GM12891 (cell line): Measurements from ENCODE around the gene CLIC5.

Experiments used
- DNase-seq: peaks from one replicate; pipeline ENCODE4 v3.0.0; 2011; ENCODE audit warnings: low spot score; ENCODE audit not compliant: insufficient read length
- FAIRE-seq: peaks from 2 replicates; lab custom pipeline; 2011; peaks lifted over from hg19 to GRCh38; lab: Jason Lieb, UNC
- PAX5 ChIP-seq: IDR thresholded peaks from 2 replicates; pipeline ENCODE4 v1.6.1; 2011; ENCODE audit warnings: low read length, moderate library complexity, mild to moderate bottlenecking; ENCODE audit not compliant: insufficient read depth, severe bottlenecking
- POLR2A ChIP-seq: IDR thresholded peaks from 2 replicates; pipeline ENCODE4 v1.6.1; 2011; ENCODE audit warnings: low read depth, low read length, control low read depth
- POLR2AphosphoS5 ChIP-seq: IDR thresholded peaks from 2 replicates; pipeline ENCODE4 v1.6.1; 2011; ENCODE audit warnings: low read depth, low read length, control low read depth
- POU2F2 ChIP-seq: IDR thresholded peaks from 2 replicates; pipeline ENCODE4 v1.6.1; 2011; ENCODE audit warnings: low read depth, mild to moderate bottlenecking, control low read depth, low read length, moderate library complexity
- SPI1 ChIP-seq: IDR thresholded peaks from 2 replicates; pipeline ENCODE4 v1.6.1; 2011; ENCODE audit warnings: low read depth, low read length, control low read depth
- TAF1 ChIP-seq: IDR thresholded peaks from 2 replicates; pipeline ENCODE4 v1.6.1; 2011; ENCODE audit warnings: low read depth, low read length, control low read depth

Gene CLIC5

GRCh38 chr6:46000905-46001304, 14.8 kb downstream of the CLIC5 start:
- DNase-seq (no peak), FAIRE-seq (no peak)
- TF ChIP-seq POU2F2: no peak
- no peak for TF ChIP-seq POLR2A
- no peak for TF ChIP-seq PAX5
- no peak for TF ChIP-seq SPI1
- TF ChIP-seq POLR2AphosphoS5: no peak
- TF ChIP-seq TAF1: no peak

GRCh38 chr6:45998524-45998923, 17.1 kb downstream of the CLIC5 start:
- TF ChIP-seq TAF1 (no peak), POLR2A (no peak), POU2F2 (no peak), POLR2AphosphoS5 (no peak), SPI1 (no peak), PAX5 (no peak)
- DNase-seq (no peak), FAIRE-seq (no peak)

- TF ChIP-seq TAF1 (no peak), SPI1 (no peak), PAX5 (no peak), POU2F2 (no peak), POLR2A (no peak), POLR2AphosphoS5 (no peak)
- FAIRE-seq (no peak), DNase-seq (no peak)
Observed at GRCh38 chr6:45997875-45998506, 17.7 kb downstream of the CLIC5 start.

GRCh38 chr6:45991189-45991588, 24.5 kb downstream of the CLIC5 start:
- FAIRE-seq (no peak), DNase-seq (no peak)
- TF ChIP-seq POLR2AphosphoS5 (no peak), PAX5 (no peak), POLR2A (no peak), TAF1 (no peak), SPI1 (no peak), POU2F2 (no peak)

DNA sequence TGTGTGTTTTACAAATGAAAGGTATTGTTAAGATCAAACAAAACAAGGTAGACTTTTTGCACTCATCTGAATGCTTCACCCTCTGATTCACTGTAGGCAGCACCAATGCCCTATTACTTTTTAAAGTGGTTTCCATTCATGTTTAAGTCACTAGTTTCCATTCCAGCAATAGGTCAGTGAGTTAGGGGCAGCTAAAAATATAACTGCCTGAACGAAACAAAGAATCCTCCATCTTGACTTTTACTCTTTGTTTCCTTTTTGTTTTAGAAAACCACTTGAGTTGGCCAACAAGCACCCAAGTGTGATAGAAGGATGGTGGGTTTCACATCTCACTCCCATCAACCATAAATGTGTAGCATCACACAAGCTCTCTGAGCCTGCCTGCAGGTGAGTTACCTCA, 25.5 kb downstream of the CLIC5 start:
- DNase-seq (no peak), FAIRE-seq (no peak)
- TF ChIP-seq POLR2A (no peak), POLR2AphosphoS5 (no peak), TAF1 (no peak), PAX5 (no peak), POU2F2 (no peak), SPI1 (no peak)

- FAIRE-seq: no peak
- DNase-seq: no peak
Observed at GRCh38 chr6:45988635-45989034, 27.0 kb downstream of the CLIC5 start.

DNA sequence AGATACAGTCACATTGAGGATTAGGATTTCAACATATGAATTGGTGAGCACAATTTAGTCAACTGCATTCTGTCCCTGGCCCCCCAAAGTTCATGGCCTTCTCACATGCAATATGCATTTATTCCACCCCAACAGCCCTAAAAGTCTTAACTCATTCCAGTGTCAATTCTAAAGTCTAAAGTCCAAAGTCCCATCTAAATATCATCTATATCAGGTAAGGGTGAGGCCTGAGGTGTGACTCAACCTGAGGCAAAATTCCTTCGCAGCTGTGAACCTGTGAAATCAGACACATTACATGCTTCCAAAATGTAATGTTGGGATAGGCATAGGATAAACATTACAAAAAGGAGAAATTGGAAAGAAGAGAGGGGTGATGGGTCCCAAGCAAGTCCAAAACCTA, 27.8 kb downstream of the CLIC5 start:
- no peak for TF ChIP-seq POU2F2
- no peak for TF ChIP-seq POLR2A
- TF ChIP-seq PAX5: no peak
- no peak for TF ChIP-seq SPI1
- no peak for TF ChIP-seq POLR2AphosphoS5
- no peak for TF ChIP-seq TAF1
- DNase-seq (no peak), FAIRE-seq (no peak)

More at GRCh38 chr6:45988635-45989034, 27.0 kb downstream of the CLIC5 start:
- TF ChIP-seq PAX5 (no peak), SPI1 (no peak), POU2F2 (no peak), POLR2A (no peak), TAF1 (no peak), POLR2AphosphoS5 (no peak)

- no peak for TF ChIP-seq TAF1
- no peak for TF ChIP-seq POLR2AphosphoS5
- TF ChIP-seq POU2F2: no peak
- TF ChIP-seq POLR2A: no peak
- no peak for TF ChIP-seq PAX5
- TF ChIP-seq SPI1: no peak
- FAIRE-seq (no peak), DNase-seq (no peak)
Observed at GRCh38 chr6:45986746-45987274, 28.9 kb downstream of the CLIC5 start.

GRCh38 chr6:45984788-45985425, 30.8 kb downstream of the CLIC5 start:
- FAIRE-seq: no peak
- TF ChIP-seq POLR2AphosphoS5 (no peak), POLR2A (no peak), TAF1 (no peak), PAX5 (no peak), POU2F2 (no peak), SPI1 (no peak)
- no peak for DNase-seq
